Lower leg skin (tissue), 3 donors: ENCODE measurements around the gene KCNK3.

ENCODE experiments used
- POLR2A ChIP-seq, 2 donors: fragments of 450-650 bp; IDR thresholded peaks; one replicate each; pipeline ENCODE4 v1.6.1; 2016 to 2017; ENCODE audit warnings: antibody characterized with exemption in 2 of 2, mild to moderate bottlenecking in 1 of 2, moderate library complexity in 1 of 2
- TF ChIP-seq, protein P1 (sequence below), 3 donors: fragments of 450-650 bp; IDR thresholded peaks; one replicate each; pipeline ENCODE4 v1.5.1; 2016; ENCODE audit warnings: antibody characterized with exemption in 3 of 3, mild to moderate bottlenecking in 3 of 3, moderate library complexity in 2 of 3

DNA sequence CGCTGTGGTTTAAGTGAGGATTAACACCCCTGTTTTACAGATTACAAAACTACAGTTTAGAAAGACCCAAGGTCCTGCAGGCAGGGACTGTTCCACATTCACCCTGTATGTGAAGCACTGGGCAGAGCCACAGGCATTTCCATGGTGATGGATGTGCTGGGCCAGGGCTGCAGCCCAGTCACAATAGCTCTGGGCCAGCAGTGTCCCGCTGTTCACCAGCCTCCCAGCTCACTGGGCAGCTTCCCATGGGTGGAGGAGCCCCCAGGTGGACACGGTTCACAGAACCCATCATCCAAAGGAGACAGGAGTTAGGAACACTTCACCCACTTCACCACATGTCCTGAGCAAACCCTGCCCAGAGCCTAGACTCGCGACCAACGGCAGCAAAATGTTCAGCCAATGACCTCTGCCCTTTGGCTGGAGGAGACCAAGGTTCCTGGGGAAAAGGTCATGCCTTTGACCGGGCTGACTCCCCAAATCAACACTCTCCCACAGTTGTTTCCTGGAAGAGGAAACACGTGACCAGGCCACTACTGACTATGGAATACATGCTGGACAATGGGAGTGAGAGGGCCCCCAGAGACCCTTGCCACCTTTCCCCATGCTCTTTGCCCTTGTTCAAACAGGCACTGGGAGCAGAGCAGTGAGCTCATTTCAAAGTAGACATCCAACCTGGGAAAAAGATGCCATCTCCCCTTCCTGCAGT is 43.5 kb downstream of the KCNK3 start:
- TF ChIP-seq, protein P1, sequence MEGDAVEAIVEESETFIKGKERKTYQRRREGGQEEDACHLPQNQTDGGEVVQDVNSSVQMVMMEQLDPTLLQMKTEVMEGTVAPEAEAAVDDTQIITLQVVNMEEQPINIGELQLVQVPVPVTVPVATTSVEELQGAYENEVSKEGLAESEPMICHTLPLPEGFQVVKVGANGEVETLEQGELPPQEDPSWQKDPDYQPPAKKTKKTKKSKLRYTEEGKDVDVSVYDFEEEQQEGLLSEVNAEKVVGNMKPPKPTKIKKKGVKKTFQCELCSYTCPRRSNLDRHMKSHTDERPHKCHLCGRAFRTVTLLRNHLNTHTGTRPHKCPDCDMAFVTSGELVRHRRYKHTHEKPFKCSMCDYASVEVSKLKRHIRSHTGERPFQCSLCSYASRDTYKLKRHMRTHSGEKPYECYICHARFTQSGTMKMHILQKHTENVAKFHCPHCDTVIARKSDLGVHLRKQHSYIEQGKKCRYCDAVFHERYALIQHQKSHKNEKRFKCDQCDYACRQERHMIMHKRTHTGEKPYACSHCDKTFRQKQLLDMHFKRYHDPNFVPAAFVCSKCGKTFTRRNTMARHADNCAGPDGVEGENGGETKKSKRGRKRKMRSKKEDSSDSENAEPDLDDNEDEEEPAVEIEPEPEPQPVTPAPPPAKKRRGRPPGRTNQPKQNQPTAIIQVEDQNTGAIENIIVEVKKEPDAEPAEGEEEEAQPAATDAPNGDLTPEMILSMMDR (IDR thresholded peaks at IDR 0.05), result peak in 1 of 3 donors; percentile 25
- no peak for TF ChIP-seq POLR2A (IDR thresholded peaks at IDR 0.05)
